ENCODE data around the gene URB1. TPM values are rescaled to one million over a fixed set of nuclear protein-coding genes. Genes with fewer than 3 reads are reported as not detected.
"Not testable (repeated sequence)": the region's sequence is repeated elsewhere in the genome, so short reads cannot be mapped to it uniquely, and the experiment has no call there.

URB1 gene
- polyA plus RNA-seq = 9.0 TPM
- long read RNA-seq, donor 1 = 0 reads
- long read RNA-seq, donor 2 = 0 reads
- long read RNA-seq, donor 3 = 0 reads
- long read RNA-seq, donor 4 = 0 reads
- long read RNA-seq, donor 5 = 0 reads
- long read RNA-seq, donor 6 = 0 reads
- long read RNA-seq, donor 7 = 0 reads
- long read RNA-seq, donor 8 = 0 reads
- long read RNA-seq, donor 9 = 0 reads
- long read RNA-seq, donor 10, full-length matches to known transcripts = 1 of 1 reads
- long read RNA-seq, donor 10, partial matches to known transcripts = 0 of 1 reads
- long read RNA-seq, donor 10, other reads (novel, unspliced or antisense) = 0 of 1 reads
- long read RNA-seq, donor 11 = 0 reads

DNA sequence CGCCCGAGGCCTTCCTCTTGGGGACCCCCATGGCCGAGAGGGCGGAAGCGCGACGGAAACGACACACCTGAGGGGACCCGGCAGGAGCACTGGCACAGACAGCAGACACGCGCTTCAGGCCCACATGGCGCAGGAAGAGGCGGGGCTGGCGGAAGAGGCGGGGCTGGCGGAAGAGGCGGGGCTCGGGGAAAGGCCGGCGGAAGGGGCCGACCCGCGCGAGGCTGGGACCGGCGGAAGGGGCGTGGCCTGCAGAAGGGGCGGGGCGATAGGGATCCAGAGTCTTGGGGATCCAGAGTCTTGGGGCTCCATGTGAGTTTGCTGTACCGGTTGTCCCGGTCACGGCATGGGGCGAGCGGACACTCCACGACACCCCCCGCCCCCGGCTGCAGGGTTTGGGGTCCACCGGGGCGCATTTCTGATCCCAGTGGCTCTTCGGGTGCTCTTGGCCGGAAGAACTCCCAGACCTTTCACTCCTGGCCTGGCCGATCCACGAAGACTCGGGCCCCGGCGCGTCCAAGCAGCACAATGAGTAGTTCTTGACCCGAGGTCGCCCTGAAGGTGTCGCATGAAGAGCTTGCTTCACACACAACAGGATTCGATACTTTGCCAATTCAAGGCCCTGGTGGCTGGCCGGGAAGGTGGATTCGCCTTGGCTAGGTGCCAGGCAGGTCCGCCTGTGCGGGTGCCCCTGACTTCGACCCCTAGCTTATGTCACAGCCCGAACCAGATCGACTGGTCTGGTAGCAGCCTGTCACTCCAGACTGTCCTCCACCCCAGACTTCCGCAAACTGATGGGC, at the start of gene URB1:
TSS of gene URB1 (minus strand) at position 133 of the 797 bp plus-strand sequence. CDS start at position 31, 102 bp downstream.
- H3K4me3 ChIP-seq (ENCODE audit: low read length) = peak within 1 kb of the TSS; percentile 88

DNA sequence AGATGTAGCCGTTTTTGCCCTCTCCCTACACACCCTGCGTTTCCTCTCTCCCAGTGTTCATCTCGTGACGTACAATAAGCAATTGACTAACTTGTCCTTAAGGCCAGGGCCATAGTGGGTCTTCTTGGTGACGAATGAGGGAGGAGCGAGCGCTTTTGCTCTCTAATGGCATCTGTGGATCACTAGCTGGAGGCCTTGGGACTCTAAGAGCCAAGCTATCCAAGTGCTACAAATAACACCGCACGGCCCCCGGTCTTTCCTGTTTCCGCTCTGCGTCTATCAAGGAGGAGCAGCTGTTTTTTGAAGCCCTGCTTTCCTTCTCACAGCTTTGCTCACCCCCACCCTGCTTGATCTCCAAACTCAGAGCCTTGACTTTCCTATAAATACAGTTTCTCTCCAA, 44.9 kb upstream of the URB1 start:
- H3K4me1 ChIP-seq (ENCODE audit: control insufficient read depth, insufficient read depth, low read length) = no peaks in the 10 kb centered on the region
- H3K4me3 ChIP-seq (ENCODE audit: low read length) = no peak overlapping the region
- no peaks in the 10 kb centered on the region for H3K27me3 ChIP-seq (ENCODE audit: control insufficient read depth, insufficient read depth, low read length)
- DNase-seq = no peak
- H3K36me3 ChIP-seq (ENCODE audit: control insufficient read depth, insufficient read depth, low read length) = no peaks in the 10 kb centered on the region
- H3K9me3 ChIP-seq (ENCODE audit: control insufficient read depth, low read depth, low read length) = no peaks in the 10 kb centered on the region
- H3K27ac ChIP-seq (ENCODE audit: low read length) = no peak overlapping the region
- WGBS (ENCODE audit: insufficient coverage, low lambda C conversion rate) = no CpG with 5 or more reads among the region's 12 CpGs

More for the DNA sequence above, at the start of gene URB1:
- H3K36me3 ChIP-seq (ENCODE audit: control insufficient read depth, insufficient read depth, low read length) = peaks cover 2% of the 10 kb centered on the region
- no CpG with 5 or more reads among the region's 59 CpGs for WGBS (ENCODE audit: insufficient coverage, low lambda C conversion rate)
- peak; percentile 86 to 92 for DNase-seq
- H3K9me3 ChIP-seq (ENCODE audit: control insufficient read depth, low read depth, low read length) = no peaks in the 10 kb centered on the region
- H3K27me3 ChIP-seq (ENCODE audit: control insufficient read depth, insufficient read depth, low read length) = peaks cover 5% of the 10 kb centered on the region
- H3K27ac ChIP-seq (ENCODE audit: low read length) = peak within 1 kb of the TSS; percentile 92
- no peaks in the 10 kb centered on the region for H3K4me1 ChIP-seq (ENCODE audit: control insufficient read depth, insufficient read depth, low read length)

GRCh38 chr21:32432982-32433660, 40.3 kb upstream of the URB1 start:
- H3K27me3 ChIP-seq (ENCODE audit: control insufficient read depth, insufficient read depth, low read length); H3K9me3 ChIP-seq (ENCODE audit: control insufficient read depth, low read depth, low read length); H3K4me1 ChIP-seq (ENCODE audit: control insufficient read depth, insufficient read depth, low read length); H3K27ac ChIP-seq (ENCODE audit: low read length); H3K36me3 ChIP-seq (ENCODE audit: control insufficient read depth, insufficient read depth, low read length); H3K4me3 ChIP-seq (ENCODE audit: low read length): not testable (repeated sequence)
- peak; percentile 16 to 69 for DNase-seq
- WGBS (ENCODE audit: insufficient coverage, low lambda C conversion rate) = no CpG with 5 or more reads among the region's 15 CpGs

GRCh38 chr21:32427958-32428623, 35.3 kb upstream of the URB1 start:
- WGBS (ENCODE audit: insufficient coverage, low lambda C conversion rate) = 77% methylated on average over 2 of the region's 10 CpGs

DNA sequence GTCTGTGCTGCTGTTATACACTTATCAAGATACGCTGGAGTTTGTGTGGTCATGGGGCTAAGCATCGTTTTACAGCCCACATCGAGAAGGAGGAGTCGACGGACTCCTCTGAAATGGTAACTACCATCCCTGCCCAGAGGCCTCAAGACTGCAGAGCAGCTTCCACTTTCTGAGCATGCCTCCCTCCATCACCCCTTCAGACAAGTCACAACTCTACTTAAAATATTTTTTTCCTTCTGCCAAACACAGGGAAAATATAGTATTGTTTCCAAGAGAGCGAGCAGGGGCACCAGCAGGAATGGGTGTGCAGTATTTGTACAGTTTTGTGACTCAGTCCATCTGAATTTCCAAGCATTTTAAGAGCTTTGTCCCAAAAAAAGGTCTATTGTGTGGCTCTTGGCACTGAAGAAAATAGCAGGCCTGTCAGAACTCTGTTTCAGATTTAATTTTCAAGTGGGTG, 33.8 kb upstream of the URB1 start:
- WGBS (ENCODE audit: insufficient coverage, low lambda C conversion rate) = no CpG with 5 or more reads among the region's 6 CpGs

More at GRCh38 chr21:32427958-32428623, 35.3 kb upstream of the URB1 start:
- Histone ChIP-seq H3K9me3 (ENCODE audit: control insufficient read depth, low read depth, low read length) (no peaks in the 10 kb centered on the region), H3K36me3 (ENCODE audit: control insufficient read depth, insufficient read depth, low read length) (no peaks in the 10 kb centered on the region), H3K27ac (ENCODE audit: low read length) (no peak overlapping the region), H3K4me1 (ENCODE audit: control insufficient read depth, insufficient read depth, low read length) (no peaks in the 10 kb centered on the region), H3K27me3 (ENCODE audit: control insufficient read depth, insufficient read depth, low read length) (no peaks in the 10 kb centered on the region), H3K4me3 (ENCODE audit: low read length) (no peak overlapping the region)
- DNase-seq = no peak

DNA sequence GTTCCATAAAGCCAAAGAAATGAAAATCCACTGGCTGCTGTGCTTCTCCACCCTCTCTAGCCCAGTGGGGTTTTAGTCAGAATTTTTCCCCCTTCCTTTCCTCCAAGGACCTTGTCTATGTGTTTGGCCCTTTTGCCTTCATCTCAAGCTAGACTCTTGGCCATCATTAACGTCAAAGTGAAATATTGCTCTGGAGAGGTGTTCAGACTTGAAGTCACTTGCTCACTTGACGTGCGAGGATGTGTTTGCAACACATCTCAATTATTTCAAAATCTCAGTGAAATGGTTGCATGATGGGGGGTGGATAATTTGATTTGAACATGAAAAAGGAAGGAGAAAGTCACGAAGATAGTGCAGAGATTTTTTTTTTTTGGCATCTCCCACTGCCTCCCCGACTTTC, 33.3 kb upstream of the URB1 start:
- DNase-seq = no peak
- no peaks in the 10 kb centered on the region for H3K9me3 ChIP-seq (ENCODE audit: control insufficient read depth, low read depth, low read length)
- no peaks in the 10 kb centered on the region for H3K4me1 ChIP-seq (ENCODE audit: control insufficient read depth, insufficient read depth, low read length)
- no peaks in the 10 kb centered on the region for H3K27me3 ChIP-seq (ENCODE audit: control insufficient read depth, insufficient read depth, low read length)
- no CpG with 5 or more reads among the region's 5 CpGs for WGBS (ENCODE audit: insufficient coverage, low lambda C conversion rate)
- no peaks in the 10 kb centered on the region for H3K36me3 ChIP-seq (ENCODE audit: control insufficient read depth, insufficient read depth, low read length)
- no peak overlapping the region for H3K27ac ChIP-seq (ENCODE audit: low read length)
- H3K4me3 ChIP-seq (ENCODE audit: low read length) = no peak overlapping the region

More for the DNA sequence above, 33.8 kb upstream of the URB1 start:
- no peak overlapping the region for H3K27ac ChIP-seq (ENCODE audit: low read length)
- DNase-seq = no peak
- no peaks in the 10 kb centered on the region for H3K9me3 ChIP-seq (ENCODE audit: control insufficient read depth, low read depth, low read length)
- no peak overlapping the region for H3K4me3 ChIP-seq (ENCODE audit: low read length)
- no peaks in the 10 kb centered on the region for H3K4me1 ChIP-seq (ENCODE audit: control insufficient read depth, insufficient read depth, low read length)
- no peaks in the 10 kb centered on the region for H3K27me3 ChIP-seq (ENCODE audit: control insufficient read depth, insufficient read depth, low read length)
- no peaks in the 10 kb centered on the region for H3K36me3 ChIP-seq (ENCODE audit: control insufficient read depth, insufficient read depth, low read length)

DNA sequence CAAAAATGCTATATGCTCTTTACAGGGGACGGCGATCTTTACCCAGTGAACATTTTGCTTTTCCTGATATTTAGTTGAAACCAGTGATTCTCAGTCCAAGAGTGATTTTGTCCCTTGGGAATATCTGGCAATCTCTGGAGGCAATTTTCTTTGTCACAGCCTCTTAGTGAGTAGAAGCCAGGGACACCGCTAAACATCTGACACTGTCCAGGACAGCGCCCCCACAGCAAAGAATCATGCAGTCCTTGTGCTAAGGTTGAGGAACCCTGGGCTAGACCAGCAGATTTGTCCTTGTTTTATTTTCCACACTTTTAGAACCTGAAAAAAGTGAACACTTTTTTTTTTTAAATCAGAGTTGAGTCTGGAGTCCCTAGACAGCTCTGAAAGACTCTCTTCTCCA, 32.8 kb upstream of the URB1 start:
- no peaks in the 10 kb centered on the region for H3K27me3 ChIP-seq (ENCODE audit: control insufficient read depth, insufficient read depth, low read length)
- H3K9me3 ChIP-seq (ENCODE audit: control insufficient read depth, low read depth, low read length) = no peaks in the 10 kb centered on the region
- H3K4me1 ChIP-seq (ENCODE audit: control insufficient read depth, insufficient read depth, low read length) = no peaks in the 10 kb centered on the region
- 92% methylated on average over 2 of the region's 4 CpGs for WGBS (ENCODE audit: insufficient coverage, low lambda C conversion rate)
- no peaks in the 10 kb centered on the region for H3K36me3 ChIP-seq (ENCODE audit: control insufficient read depth, insufficient read depth, low read length)
- no peak overlapping the region for H3K4me3 ChIP-seq (ENCODE audit: low read length)
- no peak for DNase-seq
- no peak overlapping the region for H3K27ac ChIP-seq (ENCODE audit: low read length)

DNA sequence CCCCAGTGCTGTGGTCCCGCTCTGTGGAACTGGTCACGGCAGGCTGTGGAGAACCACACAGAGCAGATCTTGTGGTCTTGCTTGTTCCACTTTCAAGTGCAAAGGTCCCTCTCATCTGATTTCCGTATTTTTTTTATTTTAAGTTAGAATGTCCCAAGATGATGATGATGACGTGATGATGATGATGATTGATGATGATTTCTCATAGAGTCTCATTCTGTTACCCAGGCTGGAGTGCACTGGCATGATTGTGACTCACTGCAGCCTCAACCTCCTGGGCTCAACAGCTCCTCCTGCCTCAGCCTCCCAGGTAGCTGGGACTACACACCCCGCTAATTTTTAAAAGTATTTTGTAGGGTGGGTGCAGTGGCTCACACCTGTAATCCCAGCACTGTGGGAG, 31.9 kb upstream of the URB1 start:
- Histone ChIP-seq H3K36me3 (ENCODE audit: control insufficient read depth, insufficient read depth, low read length) (no peaks in the 10 kb centered on the region), H3K4me3 (ENCODE audit: low read length) (no peak overlapping the region), H3K27me3 (ENCODE audit: control insufficient read depth, insufficient read depth, low read length) (no peaks in the 10 kb centered on the region), H3K9me3 (ENCODE audit: control insufficient read depth, low read depth, low read length) (no peaks in the 10 kb centered on the region), H3K27ac (ENCODE audit: low read length) (no peak overlapping the region), H3K4me1 (ENCODE audit: control insufficient read depth, insufficient read depth, low read length) (no peaks in the 10 kb centered on the region)
- WGBS (ENCODE audit: insufficient coverage, low lambda C conversion rate) = no CpG with 5 or more reads among the region's 5 CpGs
- DNase-seq = no peak

- no peak for DNase-seq
- Histone ChIP-seq H3K4me1 (ENCODE audit: control insufficient read depth, insufficient read depth, low read length) (no peaks in the 10 kb centered on the region), H3K27ac (ENCODE audit: low read length) (no peak overlapping the region), H3K27me3 (ENCODE audit: control insufficient read depth, insufficient read depth, low read length) (no peaks in the 10 kb centered on the region), H3K9me3 (ENCODE audit: control insufficient read depth, low read depth, low read length) (no peaks in the 10 kb centered on the region), H3K36me3 (ENCODE audit: control insufficient read depth, insufficient read depth, low read length) (no peaks in the 10 kb centered on the region), H3K4me3 (ENCODE audit: low read length) (no peak overlapping the region)
- WGBS (ENCODE audit: insufficient coverage, low lambda C conversion rate) = no CpG with 5 or more reads among the region's 2 CpGs
Measured at GRCh38 chr21:32424191-32424535, 31.4 kb upstream of the URB1 start.
